NCI-H1092 (cell line): ENCODE measurements around the gene UBE3D.
"Not testable (repeated sequence)": the region's sequence is repeated elsewhere in the genome, so short reads cannot be mapped to it uniquely, and the experiment has no call there.

Source experiments
- DNase-seq: peaks from one replicate; lab custom pipeline; 2025; lab: John Stamatoyannopoulos, UW

The UBE3D gene

DNA sequence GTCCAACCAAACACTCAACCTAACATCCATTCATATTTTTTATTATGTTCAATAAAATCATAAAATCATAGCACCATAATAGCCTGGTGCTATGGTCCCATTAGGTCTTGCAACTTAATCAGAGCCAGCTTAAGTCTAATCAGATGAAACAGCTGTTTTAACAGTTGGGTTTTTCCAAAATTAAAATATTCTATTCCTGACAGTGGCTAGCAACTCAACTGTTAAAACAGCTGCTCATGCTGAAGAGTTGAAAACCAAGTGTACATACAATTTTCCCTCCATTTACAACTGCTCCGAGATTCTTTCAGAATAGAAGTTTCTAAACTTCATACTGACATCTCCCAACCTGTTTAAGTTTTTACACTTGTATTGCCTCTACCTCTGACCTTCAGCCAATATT lies 89.5 kb downstream of the UBE3D start:
- no peak for DNase-seq

DNA sequence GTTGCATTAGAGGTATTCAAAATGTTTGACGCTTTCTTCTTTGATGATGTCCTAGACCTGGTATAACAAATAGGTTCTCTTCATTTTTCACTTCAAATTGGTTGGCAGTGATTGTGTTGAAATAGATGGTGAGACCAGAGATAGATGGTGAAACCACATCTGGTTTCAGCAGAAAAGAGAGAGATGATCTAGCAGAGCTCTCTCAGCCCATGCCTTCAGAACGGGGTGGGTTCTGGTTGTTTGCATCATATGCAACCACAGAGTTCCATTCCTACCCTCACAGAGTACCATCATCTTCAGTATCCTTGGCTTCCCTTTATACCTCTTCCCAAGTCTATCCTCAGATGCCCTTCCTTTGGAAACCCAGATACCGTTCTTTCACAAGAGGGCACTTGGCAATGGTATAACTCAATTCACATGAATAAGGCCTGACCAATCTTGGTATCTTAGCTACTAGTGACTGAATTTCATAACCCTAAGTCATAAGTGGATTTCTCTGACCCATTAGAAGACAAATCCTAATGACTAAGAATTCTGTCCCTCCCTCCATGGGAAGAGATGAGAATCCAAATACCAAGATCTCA lies 93.7 kb downstream of the UBE3D start:
- no peak for DNase-seq

GRCh38 chr6:82970839-82971238 lies 94.8 kb downstream of the UBE3D start:
- DNase-seq: no peak

DNA sequence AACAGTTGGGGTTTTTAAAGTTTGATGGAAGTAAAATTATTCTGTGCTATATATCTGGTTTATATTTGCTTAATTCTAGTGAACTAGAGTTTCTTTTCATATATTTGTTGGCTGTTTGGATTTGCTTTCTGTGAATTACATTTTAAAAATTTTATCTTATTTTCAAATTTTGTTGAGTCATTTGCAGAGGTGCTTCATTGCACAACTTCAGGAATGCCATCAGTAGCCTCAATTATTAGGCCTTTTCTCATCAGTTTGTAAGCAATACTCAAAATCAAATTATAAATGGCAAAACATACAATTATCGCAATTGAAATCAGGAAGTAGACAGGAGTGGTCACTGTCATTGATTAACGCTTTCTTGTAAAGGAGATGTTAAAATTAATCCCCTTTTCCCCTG lies 96.9 kb downstream of the UBE3D start:
- no peak for DNase-seq

GRCh38 chr6:82963191-82963925 lies 102.3 kb downstream of the UBE3D start:
- no peak for DNase-seq

DNA sequence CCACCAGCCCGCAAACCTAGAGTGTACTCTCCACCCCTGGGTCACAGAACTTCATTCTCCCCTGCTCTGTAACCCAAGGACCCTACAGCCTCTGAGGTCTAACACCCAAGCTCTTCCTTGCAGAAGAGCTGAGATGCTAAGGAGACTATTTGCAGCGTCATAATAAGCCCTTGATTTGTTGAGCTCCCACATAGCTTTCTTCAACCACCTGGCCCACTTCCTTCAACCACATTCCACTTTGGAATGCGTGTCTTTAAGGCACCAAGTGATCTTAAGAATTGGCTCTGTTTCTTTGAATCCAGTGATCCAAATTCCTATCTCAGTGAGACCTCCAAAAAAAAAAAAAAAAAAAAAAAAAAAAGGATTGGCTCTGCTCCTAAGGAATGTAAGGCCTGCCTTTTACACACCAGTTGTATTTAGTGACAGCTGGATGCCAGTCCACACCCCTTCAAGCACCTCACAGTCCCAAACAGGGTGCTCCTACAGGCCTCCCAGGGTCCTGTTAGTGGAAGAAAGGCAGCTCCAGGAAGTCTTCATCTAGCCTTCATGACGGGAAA lies 106.2 kb downstream of the UBE3D start:
- DNase-seq: no peak

GRCh38 chr6:82958551-82958950 lies 107.1 kb downstream of the UBE3D start:
- no peak for DNase-seq

- DNase-seq: no peak
Measured at GRCh38 chr6:82957868-82958245, 107.8 kb downstream of the UBE3D start.

DNA sequence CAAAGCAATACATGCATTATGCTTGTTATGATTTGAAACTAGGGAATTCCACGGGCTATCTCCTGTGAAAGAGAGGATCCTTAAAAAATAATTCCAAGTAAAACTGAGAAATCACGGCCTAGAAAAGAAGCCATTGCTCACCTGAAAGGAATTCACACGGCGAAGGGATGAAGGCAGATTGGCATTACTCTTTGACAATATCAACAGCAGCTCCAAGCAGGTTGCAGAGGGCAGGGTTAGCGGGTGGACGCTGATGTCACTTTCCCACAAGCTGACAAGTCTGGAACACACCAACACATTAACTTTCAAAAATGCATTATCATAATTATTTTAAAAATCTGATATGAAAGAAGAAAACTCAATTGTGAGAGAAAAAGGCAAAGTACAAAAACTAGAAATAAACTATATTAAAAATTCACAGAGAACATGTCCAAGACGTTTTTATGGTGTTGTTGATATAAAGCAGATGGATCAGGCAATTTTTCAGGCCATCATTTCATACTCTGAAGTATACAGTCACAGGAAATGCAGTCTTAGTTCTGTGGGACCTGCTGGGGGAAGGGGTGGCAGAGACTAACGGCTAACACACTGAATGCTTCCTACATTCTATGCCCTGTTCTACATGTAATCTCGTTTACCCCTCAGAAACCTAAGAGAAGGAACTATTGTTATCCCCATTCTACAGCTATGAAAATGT lies 108.3 kb downstream of the UBE3D start:
- no peak for DNase-seq

DNA sequence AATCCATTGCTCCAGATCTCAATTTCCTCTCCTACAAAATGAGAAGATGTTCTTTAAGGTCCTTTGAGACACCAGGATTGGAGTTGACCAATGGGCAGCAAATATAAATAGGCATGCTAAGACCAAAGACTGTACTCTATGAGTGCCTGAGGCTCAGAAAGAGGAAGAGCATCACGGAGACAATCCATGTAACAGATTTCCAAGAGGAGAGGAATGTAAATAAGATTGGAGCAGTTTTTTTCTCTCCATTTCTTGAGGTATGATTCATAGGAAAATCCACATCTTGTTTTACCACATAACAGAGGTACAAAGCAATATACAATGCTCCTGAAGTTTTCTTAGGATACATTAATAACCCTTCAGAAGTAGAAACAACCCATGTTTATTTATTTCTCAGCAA lies 109.8 kb downstream of the UBE3D start:
- no peak for DNase-seq

DNA sequence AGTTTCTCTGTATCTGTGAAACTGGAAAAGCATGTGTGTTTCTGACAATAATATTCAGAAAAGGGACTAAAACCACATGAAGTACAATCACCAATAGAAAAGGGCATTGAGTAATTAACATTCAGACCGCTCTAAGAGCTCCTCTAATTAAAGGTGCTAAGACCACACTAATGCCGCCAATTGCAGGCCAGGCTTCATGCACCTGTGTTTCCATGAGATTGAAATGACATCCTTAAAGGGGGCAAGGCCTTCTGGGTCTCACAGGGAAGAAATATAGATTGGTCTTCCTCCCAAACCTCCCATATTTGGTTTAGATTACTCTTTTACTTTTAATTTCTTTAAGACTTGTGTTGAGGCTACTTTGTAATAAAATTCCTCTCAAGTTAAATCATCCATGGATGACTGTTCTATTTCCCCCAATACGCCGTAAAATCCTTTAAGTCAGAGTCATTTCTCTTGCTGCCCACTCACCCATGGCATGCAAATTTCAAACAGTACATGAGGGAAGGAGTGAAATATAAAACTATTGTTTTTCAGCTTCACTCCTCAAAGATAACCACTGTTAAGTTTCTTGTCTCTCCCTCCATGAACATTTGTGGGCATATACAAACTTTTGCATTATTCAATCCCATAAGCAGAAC lies 110.6 kb downstream of the UBE3D start:
- no peak for DNase-seq

DNA sequence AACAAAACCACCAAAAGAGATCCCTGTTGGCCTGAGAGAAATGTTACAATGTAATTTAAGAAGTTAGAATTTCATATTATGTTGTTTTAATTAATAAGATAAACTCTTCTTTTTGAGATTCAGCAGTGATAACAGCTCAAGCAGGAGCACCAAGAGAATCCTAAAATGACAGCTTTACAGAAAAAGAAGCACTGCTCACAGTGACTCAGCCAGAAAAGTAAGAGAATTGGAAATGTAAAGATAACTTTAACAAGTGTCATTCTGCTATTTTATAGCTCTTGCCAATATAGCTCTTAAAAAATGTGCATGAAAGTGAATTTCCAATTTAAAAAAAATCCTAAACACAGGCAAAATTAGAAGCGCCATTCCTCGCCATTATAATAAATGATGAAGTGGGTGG lies 111.3 kb downstream of the UBE3D start:
- no peak for DNase-seq

- DNase-seq: no peak
Measured at GRCh38 chr6:82953871-82954270, 111.8 kb downstream of the UBE3D start.

- no peak for DNase-seq
Measured at GRCh38 chr6:82951935-82952334, 113.7 kb downstream of the UBE3D start.

GRCh38 chr6:82951389-82951788 lies 114.3 kb downstream of the UBE3D start:
- DNase-seq: no peak

- not testable (repeated sequence) for DNase-seq
Measured at GRCh38 chr6:82930915-82931314, 134.7 kb downstream of the UBE3D start.

- no peak for DNase-seq
Measured at GRCh38 chr6:82924799-82925535, 140.7 kb downstream of the UBE3D start.

GRCh38 chr6:82921258-82921657 lies 144.4 kb downstream of the UBE3D start:
- no peak for DNase-seq

DNA sequence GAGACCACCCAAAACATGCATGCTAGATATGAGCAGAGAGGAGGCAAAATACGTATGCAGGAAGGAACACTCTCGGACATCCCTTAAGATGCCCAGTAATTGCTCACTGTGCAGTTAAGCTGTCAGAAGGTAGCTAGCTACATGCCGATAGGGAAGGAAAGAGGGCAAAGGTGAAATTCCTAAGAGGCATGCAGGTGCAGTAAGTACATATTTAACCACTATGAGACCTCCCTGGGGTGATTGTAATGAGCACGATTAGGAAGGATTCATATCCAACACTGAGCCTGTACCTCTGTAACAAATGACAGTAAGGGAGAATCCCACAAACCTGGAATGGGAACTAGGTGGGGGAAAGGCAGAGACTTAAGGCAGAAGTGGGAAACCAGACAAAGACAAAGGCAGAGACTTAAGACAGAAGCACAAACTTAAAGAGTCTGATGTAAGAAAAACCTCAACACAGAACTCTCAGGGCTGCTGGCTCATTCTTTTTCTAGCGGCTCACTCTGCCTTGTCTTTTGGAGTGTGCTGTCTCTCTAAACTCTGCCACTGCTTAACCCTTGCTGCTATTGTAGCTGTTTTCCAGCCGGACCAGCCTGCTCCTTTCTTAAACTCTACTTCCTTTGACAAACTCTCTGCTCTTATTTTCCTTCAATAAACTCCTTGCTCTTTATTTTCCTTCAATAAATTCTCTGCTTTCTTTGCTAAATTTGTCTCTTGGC lies 148.1 kb downstream of the UBE3D start:
- DNase-seq: no peak

DNA sequence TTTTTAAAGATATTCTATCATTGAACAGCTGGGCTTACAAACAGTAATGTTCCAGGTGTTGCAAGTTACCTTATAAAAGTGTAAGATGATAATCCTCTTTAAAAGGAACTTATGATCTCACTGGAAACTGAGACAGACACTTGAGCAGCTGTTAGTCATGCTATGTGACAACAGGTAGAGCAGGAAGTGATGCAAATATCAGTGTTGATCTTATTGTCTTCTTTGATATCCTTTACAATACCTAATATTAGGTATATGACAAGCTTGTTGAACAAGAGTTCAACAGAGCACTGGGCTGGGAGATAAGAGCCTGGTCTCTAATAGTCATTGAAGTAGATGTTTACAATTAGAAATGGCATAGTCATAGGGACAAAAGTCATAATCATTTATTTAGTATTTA lies 150.0 kb downstream of the UBE3D start:
- DNase-seq: no peak

GRCh38 chr6:82914511-82914910 lies 151.1 kb downstream of the UBE3D start:
- DNase-seq: no peak
